ENCODE results near the gene PHF19.

Gene PHF19

GRCh38 chr9:120901755-120902568 is 25.0 kb upstream of the PHF19 start:
- H3K4me3 ChIP-seq (ENCODE audit: low read depth, low read length) = no peak overlapping the region
- TF ChIP-seq POLR2A (IDR thresholded peaks at IDR 0.05; ENCODE audit: extremely low read depth, insufficient read length) (no peak), MYC (IDR thresholded peaks at IDR 0.05; ENCODE audit: low read depth, low read length) (no peak)
- TF ChIP-seq, protein P1, sequence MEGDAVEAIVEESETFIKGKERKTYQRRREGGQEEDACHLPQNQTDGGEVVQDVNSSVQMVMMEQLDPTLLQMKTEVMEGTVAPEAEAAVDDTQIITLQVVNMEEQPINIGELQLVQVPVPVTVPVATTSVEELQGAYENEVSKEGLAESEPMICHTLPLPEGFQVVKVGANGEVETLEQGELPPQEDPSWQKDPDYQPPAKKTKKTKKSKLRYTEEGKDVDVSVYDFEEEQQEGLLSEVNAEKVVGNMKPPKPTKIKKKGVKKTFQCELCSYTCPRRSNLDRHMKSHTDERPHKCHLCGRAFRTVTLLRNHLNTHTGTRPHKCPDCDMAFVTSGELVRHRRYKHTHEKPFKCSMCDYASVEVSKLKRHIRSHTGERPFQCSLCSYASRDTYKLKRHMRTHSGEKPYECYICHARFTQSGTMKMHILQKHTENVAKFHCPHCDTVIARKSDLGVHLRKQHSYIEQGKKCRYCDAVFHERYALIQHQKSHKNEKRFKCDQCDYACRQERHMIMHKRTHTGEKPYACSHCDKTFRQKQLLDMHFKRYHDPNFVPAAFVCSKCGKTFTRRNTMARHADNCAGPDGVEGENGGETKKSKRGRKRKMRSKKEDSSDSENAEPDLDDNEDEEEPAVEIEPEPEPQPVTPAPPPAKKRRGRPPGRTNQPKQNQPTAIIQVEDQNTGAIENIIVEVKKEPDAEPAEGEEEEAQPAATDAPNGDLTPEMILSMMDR (IDR thresholded peaks at IDR 0.05; ENCODE audit: low read depth, low read length) = no peak
- DNase-seq (ENCODE audit: low read depth) = no peak

DNA sequence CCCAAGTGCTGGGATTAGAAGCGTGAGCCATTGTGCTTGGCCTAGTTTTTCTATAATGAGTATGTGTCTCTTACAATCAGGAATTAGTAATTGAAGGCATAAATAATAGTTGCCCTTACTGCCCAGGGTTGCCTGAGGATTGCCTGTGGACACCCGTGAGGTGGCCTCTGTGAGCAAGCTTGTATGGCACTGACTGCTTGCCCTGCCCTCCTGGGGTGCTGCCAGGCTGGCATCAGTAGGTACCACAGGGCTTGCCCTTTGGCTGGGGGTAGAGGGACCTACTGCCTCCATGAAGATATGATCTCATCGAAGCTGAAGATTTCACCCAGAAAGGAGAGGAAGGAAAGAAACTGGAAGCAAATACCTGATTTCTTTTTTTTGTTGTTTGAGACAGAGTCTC is 23.8 kb upstream of the PHF19 start:
- no peak for DNase-seq (ENCODE audit: low read depth)
- TF ChIP-seq, protein P1 (IDR thresholded peaks at IDR 0.05; ENCODE audit: low read depth, low read length) = no peak
- TF ChIP-seq MYC (IDR thresholded peaks at IDR 0.05; ENCODE audit: low read depth, low read length) = no peak
- TF ChIP-seq, protein P2, sequence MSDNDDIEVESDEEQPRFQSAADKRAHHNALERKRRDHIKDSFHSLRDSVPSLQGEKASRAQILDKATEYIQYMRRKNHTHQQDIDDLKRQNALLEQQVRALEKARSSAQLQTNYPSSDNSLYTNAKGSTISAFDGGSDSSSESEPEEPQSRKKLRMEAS (IDR thresholded peaks at IDR 0.05; ENCODE audit: low read depth, low read length) = no peak
- TF ChIP-seq POLR2A (IDR thresholded peaks at IDR 0.05; ENCODE audit: extremely low read depth, insufficient read length) = no peak
- no peak overlapping the region for H3K4me3 ChIP-seq (ENCODE audit: low read depth, low read length)

DNA sequence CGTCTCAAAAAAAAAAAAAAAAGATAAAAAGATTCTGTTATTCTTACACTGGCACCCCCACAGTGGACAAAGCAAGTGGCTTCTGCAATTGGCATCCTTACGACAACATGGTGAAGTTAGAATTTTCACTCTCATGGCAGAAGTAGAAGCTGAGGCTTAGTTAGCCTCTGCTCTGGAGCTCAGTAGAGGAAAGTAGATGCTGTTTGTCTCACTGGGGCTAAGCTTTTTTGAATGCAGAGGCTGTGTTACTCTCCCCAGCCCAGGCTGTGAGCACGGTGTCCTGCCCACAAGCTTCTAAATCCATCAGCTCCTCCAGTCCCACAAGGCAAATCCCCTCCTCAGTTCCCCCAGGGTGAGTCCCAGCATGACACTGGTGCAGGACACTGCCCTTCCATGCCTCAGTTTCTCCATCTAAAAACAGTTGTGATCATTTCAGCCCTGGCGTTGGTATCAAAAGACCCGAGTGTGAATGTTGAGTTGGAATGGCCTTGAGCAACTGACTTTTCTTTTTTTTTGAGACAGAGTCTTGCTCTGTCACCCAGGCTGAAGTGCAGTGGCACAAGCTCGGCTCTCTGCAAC is 22.6 kb upstream of the PHF19 start:
- H3K4me3 ChIP-seq (ENCODE audit: low read depth, low read length) = no peak overlapping the region
- TF ChIP-seq, protein P2 (IDR thresholded peaks at IDR 0.05; ENCODE audit: low read depth, low read length) = no peak
- TF ChIP-seq MYC (IDR thresholded peaks at IDR 0.05; ENCODE audit: low read depth, low read length) (no peak), POLR2A (IDR thresholded peaks at IDR 0.05; ENCODE audit: extremely low read depth, insufficient read length) (no peak)
- TF ChIP-seq, protein P1 (IDR thresholded peaks at IDR 0.05; ENCODE audit: low read depth, low read length) = no peak
- no peak for DNase-seq (ENCODE audit: low read depth)

DNA sequence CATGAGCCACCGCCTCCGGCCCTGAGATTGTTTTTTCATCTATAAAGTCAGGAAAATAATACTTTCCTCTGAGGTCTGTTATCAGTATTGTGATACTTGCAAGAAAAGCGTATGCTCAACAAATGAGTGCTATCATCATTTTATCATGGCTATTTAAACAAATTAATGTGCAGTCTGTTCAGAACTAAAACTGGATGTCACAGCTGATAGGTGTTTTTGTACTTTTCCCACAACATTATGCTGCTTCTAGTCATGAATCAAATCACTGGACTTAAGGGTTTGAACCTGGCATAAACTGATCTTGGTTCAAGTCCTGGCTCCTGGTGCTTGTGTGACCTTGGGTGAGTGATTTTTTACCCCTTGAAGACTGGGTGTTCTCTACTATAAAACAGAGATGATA is 21.4 kb upstream of the PHF19 start:
- TF ChIP-seq MYC (IDR thresholded peaks at IDR 0.05; ENCODE audit: low read depth, low read length) (no peak), POLR2A (IDR thresholded peaks at IDR 0.05; ENCODE audit: extremely low read depth, insufficient read length) (no peak)
- TF ChIP-seq, protein P2 (IDR thresholded peaks at IDR 0.05; ENCODE audit: low read depth, low read length) = no peak
- TF ChIP-seq, protein P1 (IDR thresholded peaks at IDR 0.05; ENCODE audit: low read depth, low read length) = no peak
- DNase-seq (ENCODE audit: low read depth) = no peak
- no peak overlapping the region for H3K4me3 ChIP-seq (ENCODE audit: low read depth, low read length)

DNA sequence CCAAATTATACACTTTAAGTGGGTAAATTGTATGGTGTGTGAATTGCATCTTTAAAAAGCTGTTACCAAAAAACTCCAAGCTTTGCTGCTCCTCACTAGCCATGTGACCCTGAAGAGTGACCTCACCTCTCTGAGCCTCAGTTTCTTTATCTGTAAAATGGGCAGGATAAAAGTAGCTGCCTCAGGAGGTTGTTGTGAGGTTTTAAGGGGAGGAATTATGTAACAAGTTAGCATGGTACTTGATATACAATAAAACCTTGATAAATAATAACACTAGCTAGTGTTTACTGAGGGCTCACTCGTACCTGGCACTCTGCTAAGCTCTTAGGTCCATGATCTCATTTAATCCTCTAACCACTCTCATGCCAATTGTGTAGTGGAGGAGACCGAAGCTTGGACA is 19.0 kb upstream of the PHF19 start:
- no peak for TF ChIP-seq MYC (IDR thresholded peaks at IDR 0.05; ENCODE audit: low read depth, low read length)
- TF ChIP-seq POLR2A (IDR thresholded peaks at IDR 0.05; ENCODE audit: extremely low read depth, insufficient read length) = no peak
- TF ChIP-seq, protein P1 (IDR thresholded peaks at IDR 0.05; ENCODE audit: low read depth, low read length) = no peak
- TF ChIP-seq, protein P2 (IDR thresholded peaks at IDR 0.05; ENCODE audit: low read depth, low read length) = no peak
- no peak overlapping the region for H3K4me3 ChIP-seq (ENCODE audit: low read depth, low read length)
- no peak for DNase-seq (ENCODE audit: low read depth)
